NCI-H187 treated with DMSO at 0.1 percent for 48 hours (cell line): ENCODE results near the gene AHCYL1.
A peak's percentile ranks its signal among the peaks of the same experiment; 100 is the strongest.
"Not testable (repeated sequence)": the region's sequence is repeated elsewhere in the genome, so short reads cannot be mapped to it uniquely, and the experiment has no call there.

Experiments used
- DNase-seq: peaks from one replicate; lab custom pipeline; 2025; lab: John Stamatoyannopoulos, UW

Gene AHCYL1

GRCh38 chr1:110002695-110003094 lies 18.1 kb downstream of the AHCYL1 start:
- no peak for DNase-seq

GRCh38 chr1:110003747-110004428 lies 19.3 kb downstream of the AHCYL1 start:
- no peak for DNase-seq

- no peak for DNase-seq
Measured at GRCh38 chr1:110004583-110004982, 20.0 kb downstream of the AHCYL1 start.

- DNase-seq, result no peak
Measured at GRCh38 chr1:110005971-110006370, 21.4 kb downstream of the AHCYL1 start.

GRCh38 chr1:110006516-110006915 lies 22.0 kb downstream of the AHCYL1 start:
- DNase-seq, result no peak

GRCh38 chr1:110007046-110007830 lies 22.7 kb downstream of the AHCYL1 start:
- DNase-seq, result no peak

GRCh38 chr1:110008971-110009565 lies 24.5 kb downstream of the AHCYL1 start:
- DNase-seq, result no peak

GRCh38 chr1:110011527-110012041 lies 27.0 kb downstream of the AHCYL1 start:
- no peak for DNase-seq

- DNase-seq, result no peak
Measured at GRCh38 chr1:110012100-110012780, 27.7 kb downstream of the AHCYL1 start.

- no peak for DNase-seq
Measured at GRCh38 chr1:110017792-110018191, 33.2 kb downstream of the AHCYL1 start.

GRCh38 chr1:110018396-110018795 lies 33.8 kb downstream of the AHCYL1 start:
- DNase-seq, result no peak

- DNase-seq, result no peak
Measured at GRCh38 chr1:110019770-110020169, 35.2 kb downstream of the AHCYL1 start.

- no peak for DNase-seq
Measured at GRCh38 chr1:110021285-110021684, 36.7 kb downstream of the AHCYL1 start.

- DNase-seq, result no peak
Measured at GRCh38 chr1:110024613-110025012, 40.0 kb downstream of the AHCYL1 start.

- DNase-seq, result not testable (repeated sequence)
Measured at GRCh38 chr1:110030687-110031086, 46.1 kb downstream of the AHCYL1 start.

- DNase-seq, result no peak
Measured at GRCh38 chr1:110032327-110032726, 47.8 kb downstream of the AHCYL1 start.

GRCh38 chr1:110033421-110033820 lies 48.9 kb downstream of the AHCYL1 start:
- DNase-seq, result no peak

GRCh38 chr1:110034040-110034450 lies 49.5 kb downstream of the AHCYL1 start:
- no peak for DNase-seq

GRCh38 chr1:110034451-110035235 lies 50.1 kb downstream of the AHCYL1 start, which contains the start of gene STRIP1:
Gene STRIP1, plus strand, starts transcription at chr1:110034624. Its CDS starts 14 bp downstream, at chr1:110034638.
- peak; percentile 88 for DNase-seq

GRCh38 chr1:110035236-110035752 lies 50.7 kb downstream of the AHCYL1 start:
- no peak for DNase-seq

- no peak for DNase-seq
Measured at GRCh38 chr1:110038271-110038670, 53.7 kb downstream of the AHCYL1 start.
